AG08396 (cell line): ENCODE measurements around the gene ATRIP.
A peak's percentile ranks its signal among the peaks of the same experiment; 100 is the strongest.

Experiments
- DNase-seq: peaks from one replicate; pipeline ENCODE4 v3.0.0; 2012; ENCODE audit warnings: low spot score, mixed read lengths

Gene ATRIP

DNA sequence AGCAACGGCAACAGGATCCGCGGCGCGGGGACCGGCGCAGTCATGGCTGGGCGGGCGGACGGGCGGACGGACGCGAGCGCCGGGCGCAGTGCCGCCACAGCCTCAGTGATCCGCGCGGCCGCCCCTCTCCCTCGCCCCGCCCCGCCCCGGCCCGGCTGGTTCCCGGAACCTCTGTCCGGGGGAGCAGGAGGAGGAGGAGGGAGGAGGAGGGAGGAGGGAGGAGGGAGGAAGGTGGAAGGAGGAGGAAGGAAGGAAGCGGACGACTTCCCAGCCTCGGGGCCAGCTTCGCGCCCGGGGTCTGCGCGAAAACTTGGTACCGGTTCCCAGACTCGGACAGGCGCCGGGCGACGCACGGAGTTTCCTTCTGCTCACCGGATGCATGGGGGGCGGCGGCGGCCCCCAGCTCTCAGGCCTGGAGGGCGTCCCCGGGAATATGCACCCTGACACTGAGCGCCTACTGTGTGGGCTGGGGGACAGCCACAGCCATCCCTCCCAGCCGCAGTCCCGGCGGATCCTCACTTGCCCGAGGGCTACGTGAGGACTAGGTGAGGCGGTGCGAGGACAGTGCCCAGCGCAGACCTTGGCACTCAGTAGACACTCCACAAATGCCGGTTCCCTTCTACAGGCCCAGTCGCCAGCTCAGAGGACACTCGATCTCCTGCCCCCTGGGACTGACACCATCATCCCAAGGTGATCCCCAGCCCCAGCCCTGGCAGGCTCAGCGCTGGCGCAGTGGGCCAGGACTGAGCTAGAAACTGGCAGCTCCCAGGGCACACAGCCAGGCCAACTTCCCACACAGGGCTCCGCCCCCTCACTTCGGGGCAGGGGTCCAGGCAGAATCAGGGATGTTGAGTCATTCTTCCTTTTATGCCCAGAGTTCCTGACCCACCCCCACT is 57.8 kb downstream of the ATRIP start, which contains the start of gene SHISA5:
Gene SHISA5, minus strand, starts transcription at position 124 of the 896 bp plus-strand sequence. Its CDS starts 80 bp downstream, at position 44.
- DNase-seq = peak; percentile 87

- no peak for DNase-seq
Observed at GRCh38 chr3:48505146-48505545, 58.6 kb downstream of the ATRIP start.

GRCh38 chr3:48505968-48506504 is 59.5 kb downstream of the ATRIP start:
- DNase-seq = no peak

DNA sequence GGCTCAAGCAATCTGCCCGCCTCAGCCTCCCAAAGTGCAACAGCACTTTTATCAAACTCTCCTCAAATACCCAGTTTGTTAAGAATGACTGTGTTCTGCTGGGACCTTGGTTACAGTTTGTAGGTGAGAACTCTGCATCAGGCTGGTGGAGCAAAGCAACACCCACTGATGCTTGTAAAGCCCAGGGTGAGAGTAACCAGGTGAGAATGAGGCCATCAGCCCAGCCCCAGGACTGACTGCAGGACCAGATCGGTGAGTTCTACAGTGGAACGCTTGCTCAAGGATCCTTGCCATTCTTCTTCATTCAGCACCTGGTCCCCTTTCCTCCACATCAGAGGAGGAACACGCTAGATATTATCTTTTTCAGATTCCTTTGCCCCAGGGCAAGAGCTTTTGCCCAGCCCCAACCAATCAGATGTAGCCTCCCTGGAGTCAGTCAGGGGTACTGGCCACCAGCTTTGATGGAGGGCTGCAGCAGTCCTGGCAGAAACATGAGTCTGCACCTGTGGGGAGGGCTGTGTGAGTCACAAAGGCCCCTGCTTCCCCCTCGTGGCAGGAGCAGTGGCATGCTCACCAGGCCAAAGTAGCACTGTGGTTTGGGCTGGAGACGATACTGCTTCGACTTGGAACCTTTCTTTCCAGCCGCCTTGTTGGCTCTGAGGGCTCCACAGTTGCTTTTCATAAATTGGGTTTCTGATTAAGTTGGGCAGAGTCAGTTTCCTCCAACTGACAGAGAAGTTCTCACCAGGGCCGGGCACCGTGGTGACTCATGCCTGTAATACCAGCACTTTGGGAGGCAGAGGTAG is 60.9 kb downstream of the ATRIP start:
- DNase-seq = peak; percentile 60

DNA sequence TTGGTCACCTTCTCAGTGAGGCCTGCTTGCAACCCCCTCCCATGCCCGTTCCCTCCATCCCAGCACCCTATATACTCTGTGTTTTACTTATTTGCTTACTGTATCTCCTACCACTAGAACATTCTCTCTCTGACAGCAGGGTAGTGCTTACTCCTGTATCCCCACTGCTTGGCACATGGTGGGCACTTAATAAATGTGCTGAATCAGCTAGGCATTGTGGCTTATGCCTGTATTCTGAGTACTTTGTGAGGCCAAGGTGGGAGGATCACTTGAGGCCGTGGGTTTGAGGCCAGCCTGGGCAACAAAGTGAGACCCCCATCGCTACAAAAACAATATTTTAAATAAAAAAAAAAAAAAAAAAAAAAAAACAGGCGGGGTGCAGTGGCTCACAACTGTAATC is 65.0 kb downstream of the ATRIP start:
- DNase-seq = no peak

DNA sequence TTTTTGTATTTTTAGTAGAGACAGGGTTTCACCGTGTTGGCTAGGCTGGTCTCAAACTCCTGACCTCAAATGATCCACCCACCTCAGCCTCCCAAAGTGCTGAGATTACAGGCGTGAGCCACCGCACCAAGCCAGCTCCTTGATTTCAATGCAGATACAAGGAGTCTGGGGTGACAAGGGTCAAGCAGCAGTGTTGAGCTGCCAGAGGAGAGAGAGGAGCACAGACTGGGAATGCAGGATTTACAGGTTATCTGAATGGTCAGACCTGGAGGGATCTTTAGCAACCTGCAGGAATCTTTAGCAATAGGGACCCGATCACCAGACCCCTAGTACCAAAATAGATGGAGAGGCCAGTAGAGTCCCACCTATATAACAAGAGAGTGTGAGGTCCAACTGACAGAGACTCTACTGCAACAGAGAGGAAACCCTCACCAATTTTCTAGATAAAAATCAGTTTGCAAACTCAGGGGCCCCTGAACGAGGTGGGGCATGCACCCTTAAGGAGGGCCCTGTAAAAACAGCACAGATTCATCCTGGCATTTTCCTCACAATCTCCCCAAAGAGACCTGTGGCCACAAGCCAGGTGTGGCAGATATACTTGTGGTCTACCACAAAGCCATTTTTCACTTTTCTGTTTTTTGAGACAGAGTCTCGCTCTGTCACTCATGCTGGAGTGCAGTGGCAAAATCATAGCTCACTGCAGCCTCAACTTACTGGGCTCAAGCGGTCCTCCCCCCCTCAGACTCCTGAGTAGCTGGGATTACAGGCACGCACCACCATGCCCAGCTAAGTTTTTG is 68.1 kb downstream of the ATRIP start:
- no peak for DNase-seq
